ENCODE measurements around the gene PRKAG2. TPM values are rescaled to one million over a fixed set of nuclear protein-coding genes. Genes with fewer than 3 reads are reported as not detected.

PRKAG2 gene
- total and polyA plus RNA-seq, 2 experiments from 2014 or later: 9.1 to 14.9 TPM

- H3K36me3 Mint-ChIP-seq (ENCODE audit: low read depth): no peaks in the 10 kb centered on the region
- no peaks in the 10 kb centered on the region for H4K20me1 ChIP-seq (replicated peaks; ENCODE audit: insufficient read depth)
- H3K4me1 ChIP-seq (ENCODE audit: insufficient read depth): no peaks in the 10 kb centered on the region
- H3K36me3 ChIP-seq (ENCODE audit: insufficient read depth): no peaks in the 10 kb centered on the region
- H2AFZ ChIP-seq: no peak overlapping the region
- no peaks in the 10 kb centered on the region for H3F3A ChIP-seq (replicated peaks; ENCODE audit: low read depth)
- no peak overlapping the region for H3K4me3 Mint-ChIP-seq
- H3K4me3 ChIP-seq: no peak overlapping the region
- H3K4me2 ChIP-seq: no peak overlapping the region
- H3K9me2 ChIP-seq (ENCODE audit: insufficient read depth): 0 out of 2 replicates have a peak, but pooled peaks cover 1% of the 10 kb centered on the region
- no peak overlapping the region for H3K27ac ChIP-seq (ENCODE audit: low read depth)
- H3K27me3 ChIP-seq (ENCODE audit: insufficient read depth): no peaks in the 10 kb centered on the region
- DNase-seq (ENCODE audit: low spot score): no peak
- TF ChIP-seq NANOG (IDR thresholded peaks at IDR 0.05; ENCODE audit: borderline replicate concordance) (no peak), EZH2 (IDR thresholded peaks at IDR 0.05; ENCODE audit: low read depth, unreplicated experiment) (no peak), ZNF462 (CRISPR knock-in tag; IDR thresholded peaks at IDR 0.05) (no peak), CREB1 (CRISPR knock-in tag; IDR thresholded peaks at IDR 0.05; ENCODE audit: low read depth) (no peak), CTCF (conservative IDR thresholded peaks at IDR 0.05; ENCODE audit: low read depth in 2 of 2) (no peak), EZH2phosphoT487 (IDR thresholded peaks at IDR 0.05; ENCODE audit: unreplicated experiment) (no peak), ZNF331 (CRISPR knock-in tag; IDR thresholded peaks at IDR 0.05; ENCODE audit: low read depth) (no peak), POLR2AphosphoS5 (IDR thresholded peaks at IDR 0.05; ENCODE audit: low read depth) (no peak), ETS1 (IDR thresholded peaks at IDR 0.05) (no peak), ZNF114 (CRISPR knock-in tag; IDR thresholded peaks at IDR 0.05) (no peak), JUNB (IDR thresholded peaks at IDR 0.05; ENCODE audit: unreplicated experiment) (no peak), REST (IDR thresholded peaks at IDR 0.05; ENCODE audit: unreplicated experiment) (no peak), STAT1 (IDR thresholded peaks at IDR 0.05; ENCODE audit: unreplicated experiment) (no peak)
- H3K9me3 Mint-ChIP-seq: no peaks in the 10 kb centered on the region
- H3K79me2 ChIP-seq (replicated peaks; ENCODE audit: insufficient read depth): no peaks in the 10 kb centered on the region
- no peaks in the 10 kb centered on the region for H3K4me1 Mint-ChIP-seq
- peaks cover 2% of the 10 kb centered on the region for H3K27me3 Mint-ChIP-seq (ENCODE audit: insufficient read depth, low read depth, poor library complexity)
- ATAC-seq: no peak
- H3K27ac Mint-ChIP-seq: no peak overlapping the region
These were observed 75.0 kb downstream of the PRKAG2 start for GRCh38 chr7:151801782-151802468.
